ENCODE measurements around the gene RIN3.

The RIN3 gene

GRCh38 chr14:92719421-92719820, 205.8 kb downstream of the RIN3 start:
- no peak overlapping the region for H3K27ac ChIP-seq (ENCODE audit: poor library complexity, severe bottlenecking)
- H3K9me3 ChIP-seq (ENCODE audit: severe bottlenecking): no peaks in the 10 kb centered on the region
- no peak overlapping the region for H3K4me3 ChIP-seq (ENCODE audit: severe bottlenecking)
- no peak for TF ChIP-seq CTCF (IDR thresholded peaks at IDR 0.05; ENCODE audit: poor library complexity, severe bottlenecking)
- ATAC-seq (ENCODE audit: low read depth) (no peak), DNase-seq (ENCODE audit: low spot score) (no peak)
- H3K27me3 ChIP-seq (ENCODE audit: insufficient read depth, poor library complexity, severe bottlenecking): no peaks in the 10 kb centered on the region
- no peaks in the 10 kb centered on the region for H3K4me1 ChIP-seq (ENCODE audit: insufficient read depth, poor library complexity, severe bottlenecking)
- no peaks in the 10 kb centered on the region for H3K36me3 ChIP-seq (ENCODE audit: low read depth)

- H3K9me3 ChIP-seq (ENCODE audit: severe bottlenecking): no peaks in the 10 kb centered on the region
- H3K4me1 ChIP-seq (ENCODE audit: insufficient read depth, poor library complexity, severe bottlenecking): no peaks in the 10 kb centered on the region
- no peak for TF ChIP-seq CTCF (IDR thresholded peaks at IDR 0.05; ENCODE audit: poor library complexity, severe bottlenecking)
- DNase-seq (ENCODE audit: low spot score) (no peak), ATAC-seq (ENCODE audit: low read depth) (no peak; the same call in 2 of the 3 replicates)
- H3K27me3 ChIP-seq (ENCODE audit: insufficient read depth, poor library complexity, severe bottlenecking): no peaks in the 10 kb centered on the region
- no peak overlapping the region for H3K27ac ChIP-seq (ENCODE audit: poor library complexity, severe bottlenecking)
- H3K4me3 ChIP-seq (ENCODE audit: severe bottlenecking): no peak overlapping the region
- H3K36me3 ChIP-seq (ENCODE audit: low read depth): no peaks in the 10 kb centered on the region
These were observed 206.3 kb downstream of the RIN3 start for GRCh38 chr14:92719890-92720323.

- no peak overlapping the region for H3K4me3 ChIP-seq (ENCODE audit: severe bottlenecking)
- no peaks in the 10 kb centered on the region for H3K36me3 ChIP-seq (ENCODE audit: low read depth)
- no peaks in the 10 kb centered on the region for H3K27me3 ChIP-seq (ENCODE audit: insufficient read depth, poor library complexity, severe bottlenecking)
- DNase-seq (ENCODE audit: low spot score) (no peak), ATAC-seq (ENCODE audit: low read depth) (no peak)
- TF ChIP-seq CTCF (IDR thresholded peaks at IDR 0.05; ENCODE audit: poor library complexity, severe bottlenecking): no peak
- H3K9me3 ChIP-seq (ENCODE audit: severe bottlenecking): no peaks in the 10 kb centered on the region
- peaks cover 14% of the 10 kb centered on the region for H3K4me1 ChIP-seq (ENCODE audit: insufficient read depth, poor library complexity, severe bottlenecking)
- no peak overlapping the region for H3K27ac ChIP-seq (ENCODE audit: poor library complexity, severe bottlenecking)
These were observed 211.1 kb downstream of the RIN3 start for GRCh38 chr14:92724516-92725340.

GRCh38 chr14:92726135-92726932, 212.8 kb downstream of the RIN3 start:
- peak overlapping the region; percentile 58 for H3K27ac ChIP-seq (ENCODE audit: poor library complexity, severe bottlenecking)
- no peaks in the 10 kb centered on the region for H3K27me3 ChIP-seq (ENCODE audit: insufficient read depth, poor library complexity, severe bottlenecking)
- ATAC-seq (ENCODE audit: low read depth): peak; percentile 77
- H3K4me3 ChIP-seq (ENCODE audit: severe bottlenecking): no peak overlapping the region
- DNase-seq (ENCODE audit: low spot score): peak; percentile 95
- TF ChIP-seq CTCF (IDR thresholded peaks at IDR 0.05; ENCODE audit: poor library complexity, severe bottlenecking): no peak
- no peaks in the 10 kb centered on the region for H3K9me3 ChIP-seq (ENCODE audit: severe bottlenecking)
- H3K36me3 ChIP-seq (ENCODE audit: low read depth): peaks cover 2% of the 10 kb centered on the region
- H3K4me1 ChIP-seq (ENCODE audit: insufficient read depth, poor library complexity, severe bottlenecking): peaks cover 20% of the 10 kb centered on the region

Measured in RWPE2 (cell line).